Osteoblast (primary cell): Measurements from ENCODE around the gene TXNIP. TPM values are rescaled to one million over a fixed set of nuclear protein-coding genes. Genes with fewer than 3 reads are reported as not detected.

Experiments
- DNase-seq: peaks from one replicate; pipeline ENCODE4 v3.0.0; 2011; ENCODE audit warnings: low spot score, mixed read lengths; ENCODE audit not compliant: insufficient read length; ENCODE audit errors: missing footprints
- H2AFZ ChIP-seq: 2 replicates; pipeline ENCODE4 v1.6.0; 2011; ENCODE audit warnings: mild to moderate bottlenecking, low read length
- H3K27ac ChIP-seq: 2 replicates; pipeline ENCODE4 v1.5.1; 2011; ENCODE audit warnings: mild to moderate bottlenecking, low read depth, low read length, moderate library complexity
- H3K27me3 ChIP-seq: 2 replicates; pipeline ENCODE4 v1.6.0; 2012; ENCODE audit warnings: mild to moderate bottlenecking, control low read depth, inconsistent platforms, low read length, moderate library complexity; ENCODE audit not compliant: insufficient read depth
- H3K36me3 ChIP-seq: 2 replicates; pipeline ENCODE4 v1.5.1; 2011; ENCODE audit warnings: mild to moderate bottlenecking, low read length, control low read depth, moderate library complexity; ENCODE audit not compliant: insufficient read depth
- H3K4me1 ChIP-seq: 2 replicates; pipeline ENCODE4 v1.5.1; 2011; ENCODE audit warnings: mild to moderate bottlenecking, low read length, control low read depth, moderate library complexity; ENCODE audit not compliant: insufficient read depth
- H3K4me2 ChIP-seq: 2 replicates; pipeline ENCODE4 v1.6.0; 2011; ENCODE audit warnings: mild to moderate bottlenecking, low read length; ENCODE audit not compliant: insufficient read depth
- H3K4me3 ChIP-seq: fragments of 200-600 bp; sonication (generic); 3 replicates; pipeline ENCODE4 v1.5.1; 2012; ENCODE audit warnings: mild to moderate bottlenecking, low read length, inconsistent platforms; ENCODE audit not compliant: insufficient read depth
- H3K79me2 ChIP-seq: 2 replicates; pipeline ENCODE4 v1.6.0; 2012; ENCODE audit warnings: mild to moderate bottlenecking, low read length, control low read depth, inconsistent platforms; ENCODE audit not compliant: insufficient read depth
- H3K9me3 ChIP-seq: 2 replicates; pipeline ENCODE4 v1.5.1; 2011; ENCODE audit warnings: low read depth, low read length, control low read depth
- H4K20me1 ChIP-seq: 2 replicates; pipeline ENCODE4 v1.6.0; 2012; ENCODE audit warnings: mild to moderate bottlenecking, low read length, control low read depth; ENCODE audit not compliant: insufficient read depth
- CTCF ChIP-seq: IDR thresholded peaks from 2 replicates; pipeline ENCODE4 v1.5.1; 2011; ENCODE audit warnings: mild to moderate bottlenecking, low read depth, low read length, moderate library complexity; ENCODE audit errors: extremely low read depth
- total RNA-seq: library from RNA; depleted of rRNA; stranded (reverse); fragments of >200 nt; gene quantifications from 2 replicates; pipeline ENCODE4 v1.2.3, GENCODE V29; 2012

The TXNIP gene
- total RNA-seq, 1 donor: 400 TPM

GRCh38 chr1:145995148-145995881, 1.1 kb downstream of the TXNIP start:
- peaks cover 43% of the 10 kb centered on the region for H4K20me1 ChIP-seq
- H3K9me3 ChIP-seq: no peaks in the 10 kb centered on the region
- peak overlapping the region; percentile 91 for H3K4me3 ChIP-seq
- H3K36me3 ChIP-seq: peaks cover 38% of the 10 kb centered on the region
- peaks cover 40% of the 10 kb centered on the region for H3K79me2 ChIP-seq
- no peak for TF ChIP-seq CTCF
- H3K27me3 ChIP-seq: no peaks in the 10 kb centered on the region
- peaks cover 29% of the 10 kb centered on the region for H3K4me1 ChIP-seq
- peak overlapping the region; percentile 92 for H3K4me2 ChIP-seq
- H2AFZ ChIP-seq: no peak overlapping the region
- no peak for DNase-seq
- H3K27ac ChIP-seq: peak overlapping the region; percentile 40

DNA sequence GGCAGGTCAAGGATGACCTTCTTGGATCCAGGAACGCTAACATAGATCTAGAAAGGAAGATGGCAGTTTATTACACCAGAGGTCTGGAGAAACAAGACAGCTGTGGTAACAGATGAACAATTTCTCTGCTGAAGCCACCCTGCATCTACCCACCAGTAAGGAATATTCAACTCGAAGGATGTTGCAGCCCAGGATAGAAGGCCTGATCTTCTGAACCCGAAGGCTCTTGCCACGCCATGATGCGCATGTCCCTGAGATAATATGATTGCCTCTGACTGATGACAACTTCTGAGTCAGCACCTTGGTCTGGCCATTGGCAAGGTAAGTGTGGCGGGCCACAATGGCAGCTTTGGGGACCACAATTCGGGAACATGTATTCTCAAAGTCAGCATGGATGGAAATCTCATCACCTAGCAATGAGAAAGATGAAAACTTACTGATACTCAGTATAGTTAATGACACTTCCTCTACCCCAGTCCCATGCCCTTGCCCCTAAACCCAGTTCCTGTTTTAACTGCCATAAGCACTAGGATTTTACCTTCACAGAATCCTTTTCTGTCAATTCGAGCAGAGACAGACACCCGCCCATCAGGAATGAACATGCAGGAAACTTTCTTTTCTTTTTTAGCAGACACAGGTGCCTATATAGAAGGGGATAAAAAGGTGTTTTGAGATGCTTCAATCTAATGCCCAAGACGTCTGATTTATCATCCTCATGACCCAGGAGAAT, 1.8 kb downstream of the TXNIP start:
- Histone ChIP-seq H3K79me2 (peaks cover 40% of the 10 kb centered on the region), H3K4me3 (peak overlapping the region; percentile 91), H3K4me1 (peaks cover 29% of the 10 kb centered on the region), H3K36me3 (peaks cover 38% of the 10 kb centered on the region), H3K9me3 (no peaks in the 10 kb centered on the region), H3K27me3 (no peaks in the 10 kb centered on the region), H4K20me1 (peaks cover 43% of the 10 kb centered on the region), H3K4me2 (peak overlapping the region; percentile 92), H3K27ac (no peak overlapping the region), H2AFZ (no peak overlapping the region)
- TF ChIP-seq CTCF: no peak
- no peak for DNase-seq

- Histone ChIP-seq H3K4me3 (peak overlapping the region; percentile 91), H3K27ac (no peak overlapping the region), H3K4me2 (peak overlapping the region; percentile 92), H3K36me3 (peaks cover 38% of the 10 kb centered on the region), H3K4me1 (peaks cover 29% of the 10 kb centered on the region), H4K20me1 (peaks cover 43% of the 10 kb centered on the region), H3K9me3 (no peaks in the 10 kb centered on the region), H2AFZ (no peak overlapping the region), H3K79me2 (peaks cover 40% of the 10 kb centered on the region), H3K27me3 (no peaks in the 10 kb centered on the region)
- no peak for TF ChIP-seq CTCF
- no peak for DNase-seq
These were observed 2.6 kb downstream of the TXNIP start for GRCh38 chr1:145993618-145994390.
